Activated naive CD4-positive, alpha-beta T cell treated with anti-CD3 and anti-CD28 coated beads for 36 hours (primary cell): ENCODE results near the gene BAK1. TPM values are rescaled to one million over a fixed set of nuclear protein-coding genes. Genes with fewer than 3 reads are reported as not detected.
A peak's percentile ranks its signal among the peaks of the same experiment; 100 is the strongest.
"Not testable (repeated sequence)": the region's sequence is repeated elsewhere in the genome, so short reads cannot be mapped to it uniquely, and the experiment has no call there.

Experiments used
- CTCF ChIA-PET: fragments of 350-600 bp; sonication (Branson Sonifier 250); formaldehyde crosslinking; loops from one replicate; lab custom pipeline; 2021; ENCODE audit warnings: antibody characterized with exemption; lab: Charles Lee
- DNase-seq: peaks from one replicate; pipeline ENCODE4 v3.0.0-alpha.2; 2020
- H3K27ac Mint-ChIP-seq: one replicate; pipeline ENCODE4 v1.8.0; 2021; ENCODE audit warnings: mild to moderate bottlenecking, mixed read lengths
- H3K27me3 Mint-ChIP-seq: one replicate; pipeline ENCODE4 v1.8.0; 2021; ENCODE audit warnings: low read depth, mixed read lengths
- H3K36me3 Mint-ChIP-seq: one replicate; pipeline ENCODE4 v1.8.0; 2021; ENCODE audit warnings: low read depth, mixed read lengths
- H3K4me1 Mint-ChIP-seq: one replicate; pipeline ENCODE4 v1.8.0; 2021; ENCODE audit warnings: low read depth, mixed read lengths
- H3K4me3 Mint-ChIP-seq: one replicate; pipeline ENCODE4 v1.8.0; 2021; ENCODE audit warnings: mild to moderate bottlenecking, moderate library complexity, mixed read lengths
- H3K9me3 Mint-ChIP-seq: one replicate; pipeline ENCODE4 v1.8.0; 2021; ENCODE audit warnings: mixed read lengths
- intact Hi-C: fragments of 100-400 bp; cut with micrococcal nuclease; formaldehyde crosslinking; loops from one replicate; pipeline ENCODE4 v1.15.1; 2023
- total RNA-seq, 2 experiments: library from RNA; stranded (reverse); gene quantifications; one replicate each; pipeline ENCODE4 v1.2.3, GENCODE V29; 2021

Gene BAK1
- total RNA-seq, 2 experiments from 2014 or later: 38.3 to 41.1 TPM

GRCh38 chr6:33606642-33607041 is 26.6 kb upstream of the BAK1 start:
- intact Hi-C loops: loop anchor here (1.0 kb wide), 2 partner anchors 17 to 21 kb away; no protein-coding TSS in a partner anchor
- DNase-seq: no peak
- Mint-ChIP-seq H3K36me3 (no peaks in the 10 kb centered on the region), H3K4me3 (no peak overlapping the region), H3K27me3 (no peaks in the 10 kb centered on the region), H3K9me3 (no peaks in the 10 kb centered on the region), H3K27ac (no peak overlapping the region), H3K4me1 (no peaks in the 10 kb centered on the region)
- CTCF ChIA-PET: interaction anchor here (0.8 to 4.2 kb wide), 12 partner anchors 9 to 118 kb away, joined by 3 to 46 read pairs (median 4); no protein-coding TSS in a partner anchor

- Mint-ChIP-seq H3K4me3 (no peak overlapping the region), H3K4me1 (no peaks in the 10 kb centered on the region), H3K27me3 (no peaks in the 10 kb centered on the region), H3K27ac (no peak overlapping the region), H3K36me3 (no peaks in the 10 kb centered on the region), H3K9me3 (no peaks in the 10 kb centered on the region)
- no peak for DNase-seq
- intact Hi-C loops: no loop called here
- CTCF ChIA-PET: interaction anchor here (2.6 to 4.2 kb wide), 2 partner anchors 15 to 19 kb away, joined by 8 to 46 read pairs; no protein-coding TSS in a partner anchor
These were observed 25.1 kb upstream of the BAK1 start for GRCh38 chr6:33604941-33605854.

DNA sequence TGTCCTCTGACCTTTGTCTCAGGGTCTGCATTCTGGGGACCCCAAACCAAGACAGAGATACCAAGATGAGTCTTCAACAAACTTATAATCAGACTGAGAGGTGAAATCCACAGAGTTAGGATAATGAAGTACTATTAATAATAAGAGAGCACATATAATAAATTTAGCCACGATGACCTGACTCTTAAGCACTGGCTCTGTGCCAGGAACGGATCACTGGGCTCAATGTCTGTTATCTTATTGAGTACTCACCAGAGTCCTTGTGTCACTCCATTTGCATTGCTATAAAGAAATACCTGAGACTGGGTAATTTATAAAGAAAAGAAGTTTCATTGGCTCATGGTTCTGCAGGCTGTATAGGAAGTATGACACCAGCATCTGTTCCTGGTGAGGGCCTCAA is 22.1 kb upstream of the BAK1 start:
- no peaks in the 10 kb centered on the region for H3K27me3 Mint-ChIP-seq
- H3K36me3 Mint-ChIP-seq: no peaks in the 10 kb centered on the region
- CTCF ChIA-PET: no interaction called here

GRCh38 chr6:33600761-33601160 is 20.7 kb upstream of the BAK1 start:
- Mint-ChIP-seq H3K9me3 (no peaks in the 10 kb centered on the region), H3K4me3 (no peak overlapping the region), H3K27me3 (no peaks in the 10 kb centered on the region), H3K27ac (no peak overlapping the region), H3K36me3 (no peaks in the 10 kb centered on the region), H3K4me1 (peaks cover 23% of the 10 kb centered on the region)
- intact Hi-C loops: no loop called here
- CTCF ChIA-PET: interaction anchor here (1.6 kb wide), 1 partner anchor 11 kb away, joined by 3 read pairs; no protein-coding TSS in a partner anchor
- no peak for DNase-seq

More for the DNA sequence above, 22.1 kb upstream of the BAK1 start:
- no peak for DNase-seq
- H3K4me1 Mint-ChIP-seq: peaks cover 15% of the 10 kb centered on the region
- intact Hi-C loops: no loop called here
- no peaks in the 10 kb centered on the region for H3K9me3 Mint-ChIP-seq
- H3K4me3 Mint-ChIP-seq: no peak overlapping the region
- H3K27ac Mint-ChIP-seq: no peak overlapping the region

GRCh38 chr6:33599413-33599938 is 19.4 kb upstream of the BAK1 start:
- intact Hi-C loops: no loop called here
- H3K36me3 Mint-ChIP-seq: no peaks in the 10 kb centered on the region
- H3K4me3 Mint-ChIP-seq: no peak overlapping the region
- peaks cover 28% of the 10 kb centered on the region for H3K4me1 Mint-ChIP-seq
- CTCF ChIA-PET: no interaction called here
- H3K9me3 Mint-ChIP-seq: no peaks in the 10 kb centered on the region
- H3K27me3 Mint-ChIP-seq: no peaks in the 10 kb centered on the region
- no peak for DNase-seq
- H3K27ac Mint-ChIP-seq: no peak overlapping the region

DNA sequence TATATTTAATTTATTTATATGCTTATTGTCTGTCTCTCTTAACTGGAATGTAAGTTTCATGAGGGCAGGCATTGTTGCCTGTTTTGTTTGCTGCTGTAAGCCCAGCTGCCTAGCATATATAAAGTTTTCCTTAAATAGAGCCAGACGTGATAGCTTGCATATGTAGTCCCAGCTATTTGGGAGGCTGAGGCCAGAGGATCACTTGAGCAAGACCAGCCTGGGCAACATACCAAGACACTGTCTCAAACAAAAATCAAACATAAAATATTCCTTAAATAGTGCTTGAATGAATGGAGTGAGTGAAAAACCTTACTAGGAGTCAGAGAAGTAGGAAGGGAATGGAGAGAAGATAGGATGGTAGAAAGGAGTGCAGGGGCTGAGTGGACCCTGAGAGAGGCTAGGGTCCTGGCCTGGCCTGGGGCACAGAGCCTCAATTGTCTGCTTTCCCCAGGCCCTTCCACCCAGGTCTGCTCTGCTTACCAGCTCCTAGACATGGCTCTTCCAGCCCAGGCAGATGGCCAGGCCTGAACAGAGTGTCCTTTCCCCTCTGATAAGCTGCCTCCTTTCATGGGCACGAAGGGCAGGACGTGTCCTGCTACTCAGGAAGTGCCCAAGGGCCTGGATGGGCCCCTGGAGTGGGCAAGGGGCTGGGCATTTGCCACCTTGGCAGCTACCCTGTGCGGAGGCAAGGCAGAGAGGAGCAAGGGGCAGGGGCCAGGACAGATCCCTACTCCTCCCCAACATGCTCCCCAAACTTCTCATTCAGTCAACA is 17.7 kb upstream of the BAK1 start:
- CTCF ChIA-PET: interaction anchor here (1.1 to 2.7 kb wide), 3 partner anchors 10 to 24 kb away, joined by 3 to 13 read pairs (median 11); partner anchors contain the start of gene ITPR3
- DNase-seq: no peak
- intact Hi-C loops: no loop called here
- Mint-ChIP-seq H3K4me3 (no peak overlapping the region), H3K27me3 (no peaks in the 10 kb centered on the region), H3K36me3 (no peaks in the 10 kb centered on the region), H3K27ac (no peak overlapping the region), H3K4me1 (peaks cover 36% of the 10 kb centered on the region), H3K9me3 (no peaks in the 10 kb centered on the region)

- peak; percentile 73 for DNase-seq
- H3K9me3 Mint-ChIP-seq, intact Hi-C loops, H3K27me3 Mint-ChIP-seq, H3K4me3 Mint-ChIP-seq, H3K36me3 Mint-ChIP-seq: not testable (repeated sequence)
- Mint-ChIP-seq H3K27ac (peak overlapping the region; percentile 65), H3K4me1 (peaks cover 44% of the 10 kb centered on the region)
- CTCF ChIA-PET: interaction anchor here (2.2 to 2.7 kb wide), 2 partner anchors 11 kb away, joined by 11 to 13 read pairs; no protein-coding TSS in a partner anchor
These were observed 16.8 kb upstream of the BAK1 start for GRCh38 chr6:33596894-33597293.

DNA sequence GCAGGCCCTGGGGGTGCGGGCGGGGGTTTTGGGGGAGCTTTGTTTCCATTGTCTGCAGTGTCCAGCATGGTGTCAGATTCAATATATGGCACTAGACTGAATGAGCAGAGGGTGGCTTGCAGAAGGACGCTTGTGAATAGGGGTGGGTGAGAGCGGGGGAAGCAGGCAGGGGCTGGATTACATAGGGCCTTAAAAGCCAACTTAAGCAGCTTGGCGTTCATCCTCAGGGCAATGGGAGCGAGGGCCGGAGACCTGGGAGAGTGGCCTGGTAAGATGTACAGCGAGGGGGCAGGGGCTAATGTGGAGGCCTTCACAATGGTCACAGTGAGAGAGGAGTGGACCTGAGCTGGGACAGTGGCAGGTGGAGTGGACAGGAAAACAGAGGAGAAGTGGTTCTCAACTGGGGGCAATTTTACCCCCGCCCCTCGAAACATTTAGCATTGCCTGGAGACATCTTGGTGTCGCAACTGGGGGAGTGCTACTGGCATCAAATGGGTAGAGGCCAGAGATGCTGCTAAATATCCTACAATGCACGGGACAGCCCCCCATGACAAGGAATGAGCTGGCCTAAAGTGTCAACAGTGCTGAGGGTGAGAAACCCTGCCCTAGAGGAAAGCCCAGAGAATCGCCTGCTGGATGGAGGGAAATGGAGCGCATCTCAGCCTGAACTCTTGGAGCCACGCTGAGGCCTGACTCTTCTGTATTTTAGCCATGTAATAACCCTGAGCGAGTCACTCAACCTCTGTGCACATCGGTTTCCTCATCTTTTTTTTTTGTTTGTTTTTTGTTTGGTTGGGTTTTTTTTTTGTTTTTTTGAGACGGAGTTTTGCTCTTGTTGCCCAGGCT is 15.1 kb upstream of the BAK1 start:
- H3K4me1 Mint-ChIP-seq: peaks cover 54% of the 10 kb centered on the region
- CTCF ChIA-PET: interaction anchor here (0.7 to 1.5 kb wide), 6 partner anchors 12 to 193 kb away, joined by 3 to 5 read pairs (median 4); no protein-coding TSS in a partner anchor

DNA sequence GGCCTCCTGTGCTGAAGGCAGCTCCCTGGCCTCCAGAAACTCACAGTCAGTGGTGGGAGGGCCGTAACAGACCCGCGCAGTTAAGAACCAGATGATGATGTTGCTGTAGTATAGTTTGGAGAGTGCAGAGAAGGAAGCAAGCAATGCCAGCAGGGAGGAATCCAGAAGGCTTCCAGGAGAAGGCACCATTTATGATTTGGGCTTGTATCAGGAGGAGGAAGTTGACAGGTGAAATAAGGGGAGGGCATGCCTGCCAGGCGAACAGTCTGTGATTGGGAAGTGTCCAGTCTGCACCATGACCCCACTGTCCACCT is 13.3 kb upstream of the BAK1 start:
- peaks cover 44% of the 10 kb centered on the region for H3K4me1 Mint-ChIP-seq
- intact Hi-C loops: no loop called here
- no peak for DNase-seq
- no peaks in the 10 kb centered on the region for H3K9me3 Mint-ChIP-seq
- no peak overlapping the region for H3K27ac Mint-ChIP-seq
- no peaks in the 10 kb centered on the region for H3K27me3 Mint-ChIP-seq
- H3K4me3 Mint-ChIP-seq: peak overlapping the region; percentile 62
- CTCF ChIA-PET: interaction anchor here (0.9 to 1.5 kb wide), 2 partner anchors 14 to 107 kb away, joined by 4 read pairs; no protein-coding TSS in a partner anchor
- no peaks in the 10 kb centered on the region for H3K36me3 Mint-ChIP-seq

More for the DNA sequence above, 15.1 kb upstream of the BAK1 start:
- Mint-ChIP-seq H3K27me3 (no peaks in the 10 kb centered on the region), H3K27ac (no peak overlapping the region), H3K4me3 (no peak overlapping the region), H3K9me3 (no peaks in the 10 kb centered on the region), H3K36me3 (no peaks in the 10 kb centered on the region)
- DNase-seq: no peak
- intact Hi-C loops: no loop called here

DNA sequence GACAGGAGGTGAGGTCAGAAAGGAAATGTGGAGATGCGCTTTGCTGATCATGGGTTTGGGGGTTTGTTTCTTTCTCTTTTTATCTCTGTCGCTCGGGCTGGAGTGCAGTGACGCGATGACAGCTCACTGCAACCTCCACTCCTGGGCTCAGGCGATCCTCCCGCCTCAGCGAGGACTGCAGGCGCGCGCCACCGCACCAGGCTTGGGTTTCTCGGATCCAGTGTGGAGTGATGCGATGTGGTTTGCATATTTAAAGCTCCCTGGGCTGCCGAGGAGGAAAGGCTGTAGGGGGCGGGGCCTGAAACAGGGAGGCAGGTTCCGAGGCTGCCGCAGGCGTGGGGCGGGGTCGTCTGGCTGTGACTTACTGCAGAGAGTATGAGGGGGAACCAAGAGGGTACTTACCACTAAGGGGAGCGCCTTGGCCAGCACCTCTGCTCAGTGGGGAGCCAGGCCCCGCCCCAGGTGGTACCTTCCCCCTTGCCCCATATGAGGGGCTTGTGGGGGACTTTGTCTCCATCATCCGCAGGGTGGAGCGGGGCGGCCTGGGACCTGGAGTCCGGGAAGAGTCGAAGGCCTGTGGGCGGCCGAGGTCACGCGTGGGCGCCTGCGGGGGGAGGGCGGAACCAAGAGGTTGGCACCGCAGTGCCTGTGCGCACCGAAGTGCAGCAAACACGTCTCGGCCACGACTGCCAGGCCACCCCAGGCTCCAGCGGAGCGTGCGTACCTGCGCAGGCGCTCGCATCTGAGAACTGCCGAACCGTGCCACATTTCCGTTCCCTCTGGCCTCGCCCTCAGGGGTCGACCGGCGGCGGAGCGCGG is 12.7 kb upstream of the BAK1 start:
- DNase-seq: peak; percentile 61
- intact Hi-C loops: no loop called here
- peaks cover 44% of the 10 kb centered on the region for H3K4me1 Mint-ChIP-seq
- CTCF ChIA-PET: interaction anchor here (0.7 to 1.9 kb wide), 4 partner anchors 12 to 169 kb away, joined by 3 to 15 read pairs (median 4); partner anchors contain the start of gene BAK1
- H3K4me3 Mint-ChIP-seq: peak overlapping the region; percentile 62
- H3K36me3 Mint-ChIP-seq: no peaks in the 10 kb centered on the region
- H3K27ac Mint-ChIP-seq: peak overlapping the region; percentile 19
- no peaks in the 10 kb centered on the region for H3K27me3 Mint-ChIP-seq
- no peaks in the 10 kb centered on the region for H3K9me3 Mint-ChIP-seq

GRCh38 chr6:33592280-33592594 is 12.2 kb upstream of the BAK1 start:
- CTCF ChIA-PET: interaction anchor here (0.7 to 1.9 kb wide), 6 partner anchors 12 to 436 kb away, joined by 3 to 15 read pairs (median 3); partner anchors contain the start of gene BAK1
- Mint-ChIP-seq H3K27ac (peak overlapping the region; percentile 19), H3K4me3 (peak overlapping the region; percentile 62), H3K9me3 (no peaks in the 10 kb centered on the region), H3K4me1 (peaks cover 39% of the 10 kb centered on the region), H3K36me3 (no peaks in the 10 kb centered on the region), H3K27me3 (no peaks in the 10 kb centered on the region)
- DNase-seq: no peak
- intact Hi-C loops: no loop called here
